NAMALWA (cell line): Measurements from ENCODE around the gene BORA.
"Not testable (repeated sequence)": the region's sequence is repeated elsewhere in the genome, so short reads cannot be mapped to it uniquely, and the experiment has no call there.

Experiments used
- DNase-seq: peaks from one replicate; pipeline ENCODE4 v3.0.0-alpha.2; 2015; ENCODE audit warnings: low spot score

BORA gene

GRCh38 chr13:72727417-72728289 lies at the start of gene BORA, which contains the start of gene MZT1:
Gene BORA, plus strand, starts transcription at chr13:72727923. Its CDS starts 1,018 bp downstream, at chr13:72728941.
Gene MZT1, minus strand, starts transcription at chr13:72727629. Its CDS starts 27 bp downstream, at chr13:72727602.
- DNase-seq, result peak; percentile 99

- no peak for DNase-seq
Observed at GRCh38 chr13:72678312-72678711, 49.4 kb upstream of the BORA start.

- no peak for DNase-seq
Observed at GRCh38 chr13:72680353-72680752, 47.4 kb upstream of the BORA start.

GRCh38 chr13:72686766-72687165 lies 41.0 kb upstream of the BORA start:
- DNase-seq, result no peak

GRCh38 chr13:72689181-72689696 lies 38.5 kb upstream of the BORA start:
- DNase-seq, result no peak

DNA sequence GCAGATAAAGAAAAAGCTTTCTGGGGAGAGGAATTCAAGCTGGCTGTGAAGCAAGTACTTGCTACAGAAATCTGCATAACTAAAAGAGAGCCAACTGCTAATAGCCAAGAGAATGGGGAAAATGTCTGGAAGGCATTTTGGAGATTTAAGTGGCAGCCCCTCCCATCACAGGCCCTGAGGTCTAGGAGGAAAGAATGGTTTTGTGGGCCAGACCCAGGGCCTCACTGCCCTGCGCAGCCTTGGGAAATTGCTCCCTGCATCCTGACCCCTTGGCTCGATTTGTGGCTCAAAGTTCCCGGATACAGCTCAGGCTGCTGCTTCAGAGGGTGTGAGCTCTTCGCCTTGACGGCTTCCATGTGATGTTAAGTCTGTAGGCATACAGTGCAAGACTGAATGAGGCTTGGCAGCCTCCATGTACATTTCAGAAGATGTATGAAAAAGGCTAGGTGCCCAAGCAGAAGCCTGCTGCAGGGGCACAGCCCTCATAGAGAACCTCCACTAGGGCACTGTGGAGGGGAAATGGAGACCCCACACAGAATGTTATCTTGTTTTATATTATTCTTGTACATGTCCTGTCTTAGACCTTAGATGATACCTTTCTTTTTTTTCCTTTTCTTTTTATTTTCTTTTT lies 34.7 kb upstream of the BORA start:
- no peak for DNase-seq

DNA sequence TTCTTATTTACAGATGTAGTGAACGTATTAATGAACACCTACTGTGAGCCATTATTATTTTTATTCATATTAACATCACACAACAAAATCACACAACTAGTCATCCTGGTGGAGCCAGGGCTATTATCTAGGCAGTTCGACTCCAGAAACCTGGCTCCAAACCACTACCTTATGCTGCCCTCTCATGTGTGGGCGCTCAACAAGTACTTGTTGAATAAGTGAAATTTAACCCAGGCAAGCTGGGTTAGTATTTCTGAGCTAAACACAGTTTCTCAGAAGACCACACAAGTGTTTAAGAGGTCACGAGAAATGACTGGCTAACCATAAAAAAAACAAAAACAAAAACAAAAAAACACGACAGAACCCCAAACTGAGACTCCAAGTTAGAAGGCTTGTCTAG lies 33.9 kb upstream of the BORA start:
- no peak for DNase-seq

DNA sequence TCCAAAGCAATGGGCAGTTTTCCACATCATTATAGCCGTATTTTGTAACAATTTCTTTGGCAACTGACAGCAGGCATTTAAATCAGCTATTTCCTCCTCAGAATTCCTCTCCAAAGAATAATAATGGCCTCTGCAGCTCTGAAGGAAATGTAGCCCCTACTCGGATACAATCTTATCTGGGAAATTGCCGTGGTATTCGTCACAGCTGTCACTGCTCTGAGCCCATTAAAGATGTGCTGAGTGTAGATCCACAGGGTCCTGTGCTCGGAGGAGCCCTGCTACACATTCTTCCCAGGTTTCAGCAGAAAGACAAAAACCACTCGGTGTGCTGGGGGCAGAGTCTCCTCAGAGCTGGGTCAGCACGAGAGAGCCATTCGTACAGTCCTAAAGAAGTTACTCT lies 33.4 kb upstream of the BORA start:
- no peak for DNase-seq

GRCh38 chr13:72696579-72696978 lies 31.1 kb upstream of the BORA start:
- DNase-seq, result no peak

- DNase-seq, result no peak
Observed at GRCh38 chr13:72698164-72698563, 29.6 kb upstream of the BORA start.

DNA sequence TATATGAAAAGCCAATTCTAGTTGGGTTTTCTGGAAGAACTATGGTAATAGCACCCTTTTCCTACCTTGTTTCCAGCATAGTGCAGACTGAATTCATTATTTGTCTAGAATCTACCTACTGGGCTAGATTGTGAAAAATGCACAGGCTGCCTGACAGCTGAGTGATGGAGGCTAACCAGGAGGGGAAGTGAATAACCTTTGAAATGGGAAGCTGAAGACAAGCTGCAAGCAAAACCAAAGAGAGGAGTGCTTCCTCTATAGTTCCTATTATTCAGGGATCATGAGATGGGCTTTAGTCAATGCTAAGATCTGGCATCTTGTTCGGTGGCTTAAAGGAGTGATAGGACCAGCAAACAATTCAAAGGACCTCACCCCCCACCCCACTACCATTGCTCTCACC lies 27.2 kb upstream of the BORA start:
- no peak for DNase-seq

DNA sequence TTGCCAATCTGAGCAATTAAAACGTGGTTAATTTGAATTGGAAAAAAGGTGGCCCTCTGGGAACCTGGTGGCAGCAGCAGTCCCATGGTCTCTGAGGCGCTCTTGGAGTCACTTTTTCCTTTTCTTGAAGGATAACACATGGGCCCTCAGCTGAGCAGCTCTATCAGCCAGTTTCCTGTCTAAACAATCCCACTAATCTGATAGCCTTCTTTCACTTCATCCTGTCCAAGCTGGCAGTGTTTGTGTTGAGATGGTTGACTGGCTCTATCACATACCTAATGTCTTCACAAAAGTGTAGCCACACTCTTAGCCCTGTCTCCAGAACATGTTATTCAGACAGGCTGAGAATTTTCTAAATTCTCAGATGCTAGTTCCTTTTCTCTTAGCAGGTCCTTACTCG lies 10.9 kb upstream of the BORA start:
- DNase-seq, result no peak

DNA sequence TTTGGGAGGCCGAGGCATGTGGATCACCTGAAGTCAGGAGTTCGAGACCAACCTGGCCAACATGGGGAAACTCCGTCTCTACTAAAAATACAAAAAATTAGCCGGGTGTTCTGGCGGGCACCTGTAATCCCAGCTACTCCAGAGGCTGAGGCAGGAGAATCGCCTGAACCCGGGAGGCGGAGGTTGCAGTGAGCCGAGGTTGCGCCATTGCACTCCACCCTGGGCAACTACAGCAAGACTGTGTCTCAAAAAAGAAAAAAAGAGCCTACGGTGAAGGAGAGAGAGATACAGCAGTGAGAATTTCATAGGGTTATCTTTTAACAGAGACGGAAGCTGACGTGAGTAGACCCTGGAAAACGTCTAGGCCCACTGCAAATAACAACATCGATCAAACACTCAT lies 1.5 kb upstream of the BORA start:
- not testable (repeated sequence) for DNase-seq

DNA sequence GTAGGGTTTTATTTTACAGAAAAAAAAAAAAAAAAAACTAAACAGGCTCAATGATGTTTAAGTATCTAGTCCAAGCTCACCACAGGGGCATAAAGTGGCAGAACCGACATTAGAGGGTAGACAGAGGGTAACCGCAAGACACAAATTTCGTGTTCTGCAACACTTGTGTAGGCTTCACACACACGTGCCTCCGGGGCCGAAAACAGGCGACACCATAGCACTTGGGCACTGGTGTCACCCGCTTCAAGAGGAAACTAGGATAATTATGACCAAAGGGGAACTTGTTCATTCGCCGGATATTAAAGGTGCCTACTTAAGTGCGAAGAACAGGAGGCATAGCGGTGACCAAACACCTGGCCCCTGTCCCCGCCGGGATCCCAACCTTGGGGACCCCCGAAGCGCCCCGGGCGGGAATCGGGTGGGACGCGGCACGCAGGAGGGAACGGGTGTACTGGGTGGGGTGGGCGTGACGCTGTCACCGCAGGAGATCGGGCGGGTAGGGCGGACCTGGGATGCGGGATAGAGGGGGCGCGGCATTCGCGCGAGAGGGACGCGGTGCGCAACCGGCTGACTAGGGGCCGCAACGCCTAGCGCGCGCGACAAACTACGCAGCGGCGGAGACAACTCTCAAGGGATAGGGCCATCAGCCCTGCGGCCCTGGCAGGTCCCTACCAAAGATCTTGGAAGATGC lies 852 bp upstream of the BORA start:
- DNase-seq, result peak; percentile 78

DNA sequence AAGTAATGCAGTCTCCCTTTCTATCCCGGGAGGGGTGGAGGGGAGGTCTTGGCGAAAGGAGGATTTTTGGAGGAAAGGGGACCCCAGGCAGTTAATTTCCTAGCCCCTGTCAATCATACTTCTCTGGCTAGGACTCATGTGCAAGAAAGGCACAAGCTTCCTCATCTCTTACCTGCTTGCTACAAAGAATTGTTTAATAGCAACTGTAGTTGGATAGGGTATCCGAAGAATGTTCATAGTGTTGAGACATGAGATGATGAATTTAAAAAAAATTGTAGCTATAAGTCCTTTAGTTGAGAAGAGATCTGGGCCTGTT lies 525 bp downstream of the BORA start:
- no peak for DNase-seq

- DNase-seq, result no peak
Observed at GRCh38 chr13:72737033-72737432, 9.3 kb downstream of the BORA start.

DNA sequence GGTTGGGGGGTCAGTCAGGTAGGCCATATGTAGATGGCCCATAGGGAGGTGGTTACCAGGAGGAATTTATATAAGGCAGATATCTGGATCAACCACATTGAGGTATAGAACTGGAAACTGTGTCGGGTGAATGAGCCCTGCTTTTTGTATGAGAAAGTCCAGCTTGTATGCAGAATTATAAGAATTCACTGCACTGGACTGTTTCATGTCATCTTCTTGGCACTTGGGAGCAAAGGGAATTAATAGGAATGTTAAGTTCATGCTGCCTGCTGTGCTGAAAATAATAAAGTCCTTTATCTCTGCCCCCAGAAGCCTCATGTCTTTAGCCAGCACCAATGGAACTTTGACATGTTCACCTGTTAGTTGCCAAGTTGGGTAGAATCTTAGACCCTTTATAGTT lies 12.3 kb downstream of the BORA start:
- no peak for DNase-seq

- DNase-seq, result no peak
Observed at GRCh38 chr13:72745260-72745659, 17.5 kb downstream of the BORA start.

- no peak for DNase-seq
Observed at GRCh38 chr13:72751220-72751619, 23.5 kb downstream of the BORA start.

- no peak for DNase-seq
Observed at GRCh38 chr13:72754111-72754510, 26.4 kb downstream of the BORA start.

DNA sequence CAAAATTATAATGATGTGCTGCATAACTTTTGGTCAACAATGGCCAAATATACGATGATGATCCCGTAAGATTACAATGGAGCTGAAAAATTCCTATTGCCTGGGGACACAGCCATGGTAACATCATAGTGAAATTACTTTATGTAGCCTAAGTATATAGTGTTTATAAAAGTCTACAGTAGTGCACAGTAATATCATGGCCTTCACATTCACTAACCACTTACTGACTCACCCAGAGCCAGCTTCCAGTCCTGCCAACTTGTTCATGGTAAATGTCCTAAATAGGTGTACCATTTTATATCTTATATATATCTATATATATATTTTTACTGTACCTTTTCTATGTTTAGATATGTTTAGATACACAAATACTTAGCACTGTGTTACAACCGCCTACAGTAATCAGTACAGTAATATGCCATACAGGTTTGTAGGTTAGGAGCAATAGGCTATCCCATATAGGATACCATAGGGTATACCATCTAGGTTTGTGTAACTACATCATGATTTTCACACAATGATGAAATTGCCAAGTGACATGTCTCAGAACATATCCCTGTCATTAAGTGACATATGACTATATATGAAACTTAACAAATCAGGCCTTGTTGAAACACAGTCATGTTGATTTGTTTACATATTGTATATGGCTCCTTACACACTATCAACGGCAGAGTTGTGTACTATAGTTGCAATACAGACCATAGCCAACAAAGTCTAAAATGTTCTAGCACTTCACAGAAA lies 30.2 kb downstream of the BORA start:
- DNase-seq, result no peak

DNA sequence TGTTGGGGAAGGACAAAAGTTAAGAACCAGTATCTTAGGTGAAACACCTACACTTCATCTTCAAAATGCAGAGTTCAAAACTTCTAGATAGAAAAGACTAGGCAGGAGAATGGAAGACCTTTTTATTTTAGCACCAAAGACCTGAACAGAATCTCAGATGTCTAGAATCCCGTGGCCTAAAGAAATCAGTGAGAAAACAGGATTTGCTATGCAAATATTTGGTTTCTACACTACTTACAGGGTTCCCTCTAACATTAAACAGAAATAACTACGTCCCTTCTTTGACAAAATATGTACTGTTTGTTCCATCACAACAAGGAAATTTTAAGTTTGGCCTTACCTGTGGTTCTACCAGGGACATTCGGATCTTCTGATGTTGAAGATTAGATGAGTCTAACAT lies 32.5 kb downstream of the BORA start:
- DNase-seq, result no peak
